Measurements from ENCODE around the gene GH2.
"Not testable (repeated sequence)": the region's sequence is repeated elsewhere in the genome, so short reads cannot be mapped to it uniquely, and the experiment has no call there.

GH2 gene

DNA sequence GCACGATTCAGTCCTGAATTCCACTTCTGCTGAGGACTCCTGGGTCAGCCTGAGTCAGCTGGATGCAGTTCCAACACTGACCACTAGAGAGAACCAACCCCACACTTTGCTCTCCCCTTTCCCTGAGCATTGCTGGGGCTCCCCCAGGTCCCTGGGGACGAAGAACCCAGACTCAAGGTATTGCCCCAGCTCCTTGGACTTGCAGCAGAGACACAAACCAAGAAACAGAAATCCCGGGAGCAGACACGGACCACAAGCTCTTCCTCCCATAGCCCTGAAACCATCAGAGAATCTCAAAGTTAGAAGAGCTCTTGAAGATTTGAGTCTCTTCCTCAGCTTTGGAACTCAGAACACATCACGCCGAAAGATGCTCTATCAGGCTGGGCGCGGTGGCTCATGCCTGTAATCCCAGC is 37.6 kb upstream of the GH2 start:
- no peaks in the 10 kb centered on the region for H3K4me1 ChIP-seq (ENCODE audit: insufficient read depth, poor library complexity, severe bottlenecking)
- no peaks in the 10 kb centered on the region for H3K9me3 ChIP-seq (ENCODE audit: severe bottlenecking)
- no peak overlapping the region for H3K27ac ChIP-seq (ENCODE audit: poor library complexity, severe bottlenecking)
- no peaks in the 10 kb centered on the region for H3K36me3 ChIP-seq (ENCODE audit: low read depth)
- H3K4me3 ChIP-seq (ENCODE audit: severe bottlenecking): no peak overlapping the region
- TF ChIP-seq, protein P1, sequence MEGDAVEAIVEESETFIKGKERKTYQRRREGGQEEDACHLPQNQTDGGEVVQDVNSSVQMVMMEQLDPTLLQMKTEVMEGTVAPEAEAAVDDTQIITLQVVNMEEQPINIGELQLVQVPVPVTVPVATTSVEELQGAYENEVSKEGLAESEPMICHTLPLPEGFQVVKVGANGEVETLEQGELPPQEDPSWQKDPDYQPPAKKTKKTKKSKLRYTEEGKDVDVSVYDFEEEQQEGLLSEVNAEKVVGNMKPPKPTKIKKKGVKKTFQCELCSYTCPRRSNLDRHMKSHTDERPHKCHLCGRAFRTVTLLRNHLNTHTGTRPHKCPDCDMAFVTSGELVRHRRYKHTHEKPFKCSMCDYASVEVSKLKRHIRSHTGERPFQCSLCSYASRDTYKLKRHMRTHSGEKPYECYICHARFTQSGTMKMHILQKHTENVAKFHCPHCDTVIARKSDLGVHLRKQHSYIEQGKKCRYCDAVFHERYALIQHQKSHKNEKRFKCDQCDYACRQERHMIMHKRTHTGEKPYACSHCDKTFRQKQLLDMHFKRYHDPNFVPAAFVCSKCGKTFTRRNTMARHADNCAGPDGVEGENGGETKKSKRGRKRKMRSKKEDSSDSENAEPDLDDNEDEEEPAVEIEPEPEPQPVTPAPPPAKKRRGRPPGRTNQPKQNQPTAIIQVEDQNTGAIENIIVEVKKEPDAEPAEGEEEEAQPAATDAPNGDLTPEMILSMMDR (IDR thresholded peaks at IDR 0.05; ENCODE audit: poor library complexity, severe bottlenecking): peak; percentile 86
- ATAC-seq (ENCODE audit: low read depth) (peak; percentile 77; the same call in 2 of the 3 replicates), DNase-seq (ENCODE audit: low spot score) (no peak)
- peaks cover 2% of the 10 kb centered on the region for H3K27me3 ChIP-seq (ENCODE audit: insufficient read depth, poor library complexity, severe bottlenecking)

DNA sequence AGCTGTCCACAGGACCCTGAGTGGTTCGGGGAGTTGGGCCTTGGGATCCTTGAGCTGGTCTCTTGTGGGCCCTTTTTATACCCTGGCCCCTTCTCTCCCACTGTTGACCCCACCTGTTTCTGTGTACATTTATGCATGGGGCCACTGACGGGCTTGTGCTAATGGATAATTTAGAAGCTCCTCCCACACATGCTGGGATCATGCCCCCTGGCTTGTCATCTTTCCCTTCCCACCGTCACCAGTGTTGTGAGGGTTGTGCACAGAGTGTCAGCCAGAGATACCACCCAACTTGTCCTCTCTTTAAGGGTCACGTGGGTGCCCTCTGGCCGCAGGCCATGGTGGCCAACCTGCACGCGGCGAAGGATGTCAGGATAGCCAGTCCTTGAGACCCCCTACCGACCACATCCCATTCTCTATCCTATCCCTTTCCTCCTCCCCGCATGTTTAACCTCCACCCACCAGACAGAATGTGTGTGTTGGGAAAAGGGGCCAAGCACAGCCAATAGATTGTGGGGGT is 37.1 kb upstream of the GH2 start, which contains the start of gene GH1:
Gene GH1, minus strand, starts transcription at position 51 of the 517 bp plus-strand sequence. CDS start 63 bp downstream, outside the sequence.
- ATAC-seq (ENCODE audit: low read depth); H3K4me3 ChIP-seq (ENCODE audit: severe bottlenecking); H3K27ac ChIP-seq (ENCODE audit: poor library complexity, severe bottlenecking); H3K36me3 ChIP-seq (ENCODE audit: low read depth); H3K27me3 ChIP-seq (ENCODE audit: insufficient read depth, poor library complexity, severe bottlenecking); H3K4me1 ChIP-seq (ENCODE audit: insufficient read depth, poor library complexity, severe bottlenecking); H3K9me3 ChIP-seq (ENCODE audit: severe bottlenecking); DNase-seq (ENCODE audit: low spot score): not testable (repeated sequence)

DNA sequence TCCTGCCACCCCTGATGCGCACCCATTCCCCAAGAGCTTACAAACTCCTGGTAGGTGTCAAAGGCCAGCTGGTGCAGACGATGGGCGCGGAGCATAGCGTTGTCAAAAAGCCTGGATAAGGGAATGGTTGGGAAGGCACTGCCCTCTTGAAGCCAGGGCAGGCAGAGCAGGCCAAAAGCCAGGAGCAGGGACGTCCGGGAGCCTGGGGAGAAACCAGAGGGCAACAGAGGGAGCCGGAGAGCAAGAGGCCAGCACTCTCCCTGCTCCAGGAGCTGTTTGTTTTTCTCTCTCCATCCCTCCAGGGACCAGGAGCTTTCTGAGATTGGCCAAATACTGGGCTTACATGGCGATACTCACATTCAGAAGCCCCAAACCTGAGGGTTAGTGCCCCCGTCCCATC is 36.6 kb upstream of the GH2 start:
- Histone ChIP-seq H3K27ac (ENCODE audit: poor library complexity, severe bottlenecking) (no peak overlapping the region), H3K9me3 (ENCODE audit: severe bottlenecking) (no peaks in the 10 kb centered on the region), H3K4me3 (ENCODE audit: severe bottlenecking) (no peak overlapping the region), H3K27me3 (ENCODE audit: insufficient read depth, poor library complexity, severe bottlenecking) (peaks cover 2% of the 10 kb centered on the region), H3K4me1 (ENCODE audit: insufficient read depth, poor library complexity, severe bottlenecking) (no peaks in the 10 kb centered on the region), H3K36me3 (ENCODE audit: low read depth) (no peaks in the 10 kb centered on the region)
- DNase-seq (ENCODE audit: low spot score): no peak
- TF ChIP-seq, protein P1 (IDR thresholded peaks at IDR 0.05; ENCODE audit: poor library complexity, severe bottlenecking): no peak
- no peak for ATAC-seq (ENCODE audit: low read depth)

DNA sequence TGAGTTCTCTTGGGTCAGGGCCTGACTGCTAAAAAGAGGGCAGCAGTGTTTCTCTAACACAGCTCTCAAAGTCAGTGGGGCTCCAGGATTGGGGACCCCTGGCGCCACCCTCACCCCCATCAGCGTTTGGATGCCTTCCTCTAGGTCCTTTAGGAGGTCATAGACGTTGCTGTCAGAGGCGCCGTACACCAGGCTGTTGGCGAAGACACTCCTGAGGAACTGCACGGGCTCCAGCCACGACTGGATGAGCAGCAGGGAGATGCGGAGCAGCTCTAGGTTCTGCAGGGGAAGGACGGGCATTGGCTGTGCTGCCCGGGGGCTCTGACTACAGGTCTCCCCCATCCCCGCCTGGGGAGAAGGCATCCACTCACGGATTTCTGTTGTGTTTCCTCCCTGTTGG is 35.9 kb upstream of the GH2 start:
- H3K4me3 ChIP-seq (ENCODE audit: severe bottlenecking): no peak overlapping the region
- ATAC-seq (ENCODE audit: low read depth) (no peak), DNase-seq (ENCODE audit: low spot score) (no peak)
- H3K9me3 ChIP-seq (ENCODE audit: severe bottlenecking): no peaks in the 10 kb centered on the region
- peaks cover 2% of the 10 kb centered on the region for H3K27me3 ChIP-seq (ENCODE audit: insufficient read depth, poor library complexity, severe bottlenecking)
- TF ChIP-seq, protein P1 (IDR thresholded peaks at IDR 0.05; ENCODE audit: poor library complexity, severe bottlenecking): no peak
- no peaks in the 10 kb centered on the region for H3K4me1 ChIP-seq (ENCODE audit: insufficient read depth, poor library complexity, severe bottlenecking)
- H3K36me3 ChIP-seq (ENCODE audit: low read depth): no peaks in the 10 kb centered on the region
- no peak overlapping the region for H3K27ac ChIP-seq (ENCODE audit: poor library complexity, severe bottlenecking)

DNA sequence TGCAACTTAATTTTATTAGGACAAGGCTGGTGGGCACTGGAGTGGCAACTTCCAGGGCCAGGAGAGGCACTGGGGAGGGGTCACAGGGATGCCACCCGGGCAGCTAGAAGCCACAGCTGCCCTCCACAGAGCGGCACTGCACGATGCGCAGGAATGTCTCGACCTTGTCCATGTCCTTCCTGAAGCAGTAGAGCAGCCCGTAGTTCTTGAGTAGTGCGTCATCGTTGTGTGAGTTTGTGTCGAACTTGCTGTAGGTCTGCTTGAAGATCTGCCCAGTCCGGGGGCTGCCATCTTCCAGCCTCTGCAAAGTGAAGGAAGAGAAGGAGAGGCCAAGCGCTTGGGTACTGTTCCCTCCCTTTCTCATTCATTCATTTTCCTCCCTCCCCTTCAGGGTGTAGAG is 35.5 kb upstream of the GH2 start:
- not testable (repeated sequence) for H3K27ac ChIP-seq (ENCODE audit: poor library complexity, severe bottlenecking); H3K4me1 ChIP-seq (ENCODE audit: insufficient read depth, poor library complexity, severe bottlenecking)

DNA sequence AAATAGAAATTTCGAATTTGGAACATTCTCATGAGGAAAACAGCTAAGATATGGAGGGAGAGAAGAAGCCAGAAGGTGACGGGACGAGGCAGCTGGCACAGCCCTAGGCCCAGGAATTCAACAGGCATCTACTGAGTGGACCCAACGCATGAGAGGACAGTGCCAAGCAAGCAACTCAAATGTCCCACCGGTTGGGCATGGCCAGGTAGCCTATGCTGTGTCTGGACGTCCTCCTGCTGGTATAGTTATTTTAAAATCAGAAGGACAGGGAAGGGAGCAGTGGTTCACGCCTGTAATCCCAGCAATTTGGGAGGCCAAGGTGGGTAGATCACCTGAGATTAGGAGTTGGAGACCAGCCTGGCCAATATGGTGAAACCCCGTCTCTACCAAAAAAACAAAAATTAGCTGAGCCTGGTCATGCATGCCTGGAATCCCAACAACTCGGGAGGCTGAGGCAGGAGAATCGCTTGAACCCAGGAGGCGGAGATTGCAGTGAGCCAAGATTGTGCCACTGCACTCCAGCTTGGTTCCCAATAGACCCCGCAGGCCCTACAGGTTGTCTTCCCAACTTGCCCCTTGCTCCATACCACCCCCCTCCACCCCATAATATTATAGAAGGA is 34.9 kb upstream of the GH2 start:
- no peaks in the 10 kb centered on the region for H3K9me3 ChIP-seq (ENCODE audit: severe bottlenecking)
- H3K27me3 ChIP-seq (ENCODE audit: insufficient read depth, poor library complexity, severe bottlenecking): peaks cover 2% of the 10 kb centered on the region
- H3K4me1 ChIP-seq (ENCODE audit: insufficient read depth, poor library complexity, severe bottlenecking): no peaks in the 10 kb centered on the region
- H3K27ac ChIP-seq (ENCODE audit: poor library complexity, severe bottlenecking): no peak overlapping the region
- DNase-seq (ENCODE audit: low spot score) (peak; percentile 4), ATAC-seq (ENCODE audit: low read depth) (no peak)
- H3K4me3 ChIP-seq (ENCODE audit: severe bottlenecking): no peak overlapping the region
- no peaks in the 10 kb centered on the region for H3K36me3 ChIP-seq (ENCODE audit: low read depth)
- TF ChIP-seq, protein P1 (IDR thresholded peaks at IDR 0.05; ENCODE audit: poor library complexity, severe bottlenecking): no peak

More for the DNA sequence above, 35.5 kb upstream of the GH2 start:
- ATAC-seq (ENCODE audit: low read depth); H3K4me3 ChIP-seq (ENCODE audit: severe bottlenecking); H3K9me3 ChIP-seq (ENCODE audit: severe bottlenecking); DNase-seq (ENCODE audit: low spot score); H3K27me3 ChIP-seq (ENCODE audit: insufficient read depth, poor library complexity, severe bottlenecking); H3K36me3 ChIP-seq (ENCODE audit: low read depth): not testable (repeated sequence)

DNA sequence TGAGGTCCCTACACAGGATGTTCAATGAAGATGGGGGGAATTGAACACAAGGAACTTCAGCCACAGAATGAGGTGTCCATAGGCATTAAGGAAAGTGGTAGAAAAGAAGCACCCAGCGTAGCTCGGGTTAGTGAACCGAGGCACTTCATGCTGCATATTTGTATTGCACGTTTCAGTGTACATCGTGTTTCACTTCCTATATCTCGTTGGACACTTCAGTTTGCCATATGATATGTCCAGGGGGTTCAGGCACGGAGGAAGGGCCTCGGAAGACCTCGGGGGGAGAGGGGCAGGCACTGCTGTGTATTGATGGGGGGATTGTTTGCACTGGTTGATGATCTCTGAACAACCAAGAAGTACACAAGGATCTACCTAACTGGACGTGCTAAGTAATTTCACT is 34.0 kb upstream of the GH2 start:
- not testable (repeated sequence) for H3K27me3 ChIP-seq (ENCODE audit: insufficient read depth, poor library complexity, severe bottlenecking); H3K36me3 ChIP-seq (ENCODE audit: low read depth); H3K27ac ChIP-seq (ENCODE audit: poor library complexity, severe bottlenecking); H3K4me3 ChIP-seq (ENCODE audit: severe bottlenecking); H3K9me3 ChIP-seq (ENCODE audit: severe bottlenecking); ATAC-seq (ENCODE audit: low read depth); DNase-seq (ENCODE audit: low spot score); H3K4me1 ChIP-seq (ENCODE audit: insufficient read depth, poor library complexity, severe bottlenecking)

All from RWPE2 (cell line).